Measurements from ENCODE around the gene GPR176.
"Not testable (repeated sequence)": the region's sequence is repeated elsewhere in the genome, so short reads cannot be mapped to it uniquely, and the experiment has no call there.

Gene GPR176

DNA sequence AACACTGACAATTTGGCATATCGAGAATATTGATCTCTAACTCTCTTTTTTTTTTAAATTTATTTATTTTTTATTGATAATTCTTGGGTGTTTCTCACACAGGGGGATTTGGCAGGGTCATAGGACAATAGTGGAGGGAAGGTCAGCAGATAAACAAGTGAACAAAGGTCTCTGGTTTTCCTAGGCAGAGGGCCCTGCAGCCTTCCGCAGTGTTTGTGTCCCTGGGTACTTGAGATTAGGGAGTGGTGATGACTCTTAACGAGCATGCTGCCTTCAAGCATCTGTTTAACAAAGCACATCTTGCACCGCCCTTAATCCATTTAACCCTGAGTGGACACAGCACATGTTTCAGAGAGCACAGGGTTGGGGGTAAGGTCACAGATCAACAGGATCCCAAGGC, 27.0 kb downstream of the GPR176 start:
- H3K79me2 ChIP-seq (ENCODE audit: control insufficient read depth, insufficient read depth, low read length, poor library complexity); H3K36me3 ChIP-seq (ENCODE audit: control insufficient read depth in 1 of 2, insufficient read depth in 2 of 2, low read length in 2 of 2); H3K27ac ChIP-seq (ENCODE audit: low read depth, low read length); H2AK5ac ChIP-seq (ENCODE audit: low read length); H3K79me1 ChIP-seq (ENCODE audit: low read length); H2BK5ac ChIP-seq (ENCODE audit: low read depth, low read length, poor library complexity); H3K4me2 ChIP-seq (ENCODE audit: low read length); H4K8ac ChIP-seq (ENCODE audit: low read depth, low read length); H3K9me3 ChIP-seq (ENCODE audit: insufficient read depth, low read depth, low read length); DNase-seq; H4K12ac ChIP-seq (ENCODE audit: low read depth, low read length); H3K27me3 ChIP-seq (ENCODE audit: insufficient read depth, low read length); H2BK12ac ChIP-seq (ENCODE audit: low read length); H3K18ac ChIP-seq (ENCODE audit: low read length); H3K9ac ChIP-seq (ENCODE audit: low read length); H4K91ac ChIP-seq (ENCODE audit: low read depth, low read length); H3K4me1 ChIP-seq (ENCODE audit: control insufficient read depth in 1 of 2, insufficient read depth in 2 of 2, low read length in 2 of 2); H3K4me3 ChIP-seq (ENCODE audit: low read depth, low read length); H2BK120ac ChIP-seq (ENCODE audit: insufficient read depth, low read length, poor library complexity); H3K4ac ChIP-seq (ENCODE audit: low read depth, low read length); H3K23ac ChIP-seq (ENCODE audit: low read length); H2AFZ ChIP-seq (ENCODE audit: insufficient read depth, low read length, poor library complexity); H3K14ac ChIP-seq (ENCODE audit: low read length): not testable (repeated sequence)
- WGBS (ENCODE audit: extremely low coverage, insufficient coverage, insufficient read length): no CpG with 5 or more reads among the region's 4 CpGs

DNA sequence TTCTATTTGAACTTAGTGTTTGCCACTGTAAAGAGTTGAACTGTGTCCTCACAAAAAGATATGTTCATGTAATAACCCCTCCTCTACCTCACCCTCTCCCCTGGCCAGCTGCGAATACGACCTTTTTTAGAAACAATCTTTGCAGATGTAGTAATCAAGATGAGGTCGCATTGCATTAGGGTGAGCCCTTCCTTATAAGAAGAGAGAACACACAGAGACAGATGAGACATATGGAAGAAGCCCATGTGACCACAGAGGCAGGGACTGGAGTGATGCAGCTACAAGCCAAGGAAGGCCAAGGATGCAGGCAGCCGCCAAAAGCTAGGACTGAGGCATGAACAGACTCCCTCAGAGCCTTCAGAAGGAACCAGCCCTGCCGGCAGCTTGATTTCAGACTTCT, 27.6 kb downstream of the GPR176 start:
- no CpG with 5 or more reads among the region's 5 CpGs for WGBS (ENCODE audit: extremely low coverage, insufficient coverage, insufficient read length)
- H3K4me1 ChIP-seq (ENCODE audit: control insufficient read depth in 1 of 2, insufficient read depth in 2 of 2, low read length in 2 of 2): peaks cover 2% of the 10 kb centered on the region in 2 experiments
- no peak overlapping the region for H2BK120ac ChIP-seq (ENCODE audit: insufficient read depth, low read length, poor library complexity)
- no peak overlapping the region for H4K12ac ChIP-seq (ENCODE audit: low read depth, low read length)
- H3K14ac ChIP-seq (ENCODE audit: low read length): no peak overlapping the region
- H4K91ac ChIP-seq (ENCODE audit: low read depth, low read length): no peak overlapping the region
- H3K9me3 ChIP-seq (ENCODE audit: insufficient read depth, low read depth, low read length): no peaks in the 10 kb centered on the region
- peaks cover 2% of the 10 kb centered on the region for H3K79me1 ChIP-seq (ENCODE audit: low read length)
- no peak overlapping the region for H2BK12ac ChIP-seq (ENCODE audit: low read length)
- no peak overlapping the region for H3K4me3 ChIP-seq (ENCODE audit: low read depth, low read length)
- no peak overlapping the region for H2BK5ac ChIP-seq (ENCODE audit: low read depth, low read length, poor library complexity)
- H2AK5ac ChIP-seq (ENCODE audit: low read length): no peak overlapping the region
- H3K36me3 ChIP-seq (ENCODE audit: control insufficient read depth in 1 of 2, insufficient read depth in 2 of 2, low read length in 2 of 2): no peaks in the 10 kb centered on the region
- no peak overlapping the region for H3K23ac ChIP-seq (ENCODE audit: low read length)
- H2AFZ ChIP-seq (ENCODE audit: insufficient read depth, low read length, poor library complexity): no peak overlapping the region
- no peak overlapping the region for H3K4ac ChIP-seq (ENCODE audit: low read depth, low read length)
- no peak overlapping the region for H4K8ac ChIP-seq (ENCODE audit: low read depth, low read length)
- H3K27me3 ChIP-seq (ENCODE audit: insufficient read depth, low read length): no peaks in the 10 kb centered on the region
- DNase-seq: no peak
- no peak overlapping the region for H3K27ac ChIP-seq (ENCODE audit: low read depth, low read length)
- no peaks in the 10 kb centered on the region for H3K79me2 ChIP-seq (ENCODE audit: control insufficient read depth, insufficient read depth, low read length, poor library complexity)
- no peak overlapping the region for H3K4me2 ChIP-seq (ENCODE audit: low read length)
- no peak overlapping the region for H3K9ac ChIP-seq (ENCODE audit: low read length)
- H3K18ac ChIP-seq (ENCODE audit: low read length): no peak overlapping the region

DNA sequence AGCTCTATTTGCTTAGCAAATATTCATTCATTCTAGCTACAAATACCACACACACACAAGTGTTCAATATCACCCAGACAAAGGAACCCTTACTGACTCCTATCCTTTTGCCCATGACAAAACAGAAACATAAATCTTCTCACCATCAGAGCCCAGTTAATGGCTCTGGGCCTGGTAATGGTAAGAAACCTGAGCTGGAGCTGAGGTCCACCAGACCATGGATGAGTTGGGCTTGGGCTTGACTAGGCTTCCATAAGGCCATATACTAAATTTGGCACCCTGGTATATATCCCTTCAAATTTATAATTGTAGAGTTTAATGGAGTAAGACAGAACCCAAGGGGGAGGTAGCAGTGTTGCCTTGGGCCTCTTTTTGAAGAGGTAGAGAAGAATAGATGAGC, 29.4 kb downstream of the GPR176 start:
- Histone ChIP-seq H2AFZ (ENCODE audit: insufficient read depth, low read length, poor library complexity) (no peak overlapping the region), H4K12ac (ENCODE audit: low read depth, low read length) (no peak overlapping the region), H3K79me2 (ENCODE audit: control insufficient read depth, insufficient read depth, low read length, poor library complexity) (no peaks in the 10 kb centered on the region), H3K36me3 (ENCODE audit: control insufficient read depth in 1 of 2, insufficient read depth in 2 of 2, low read length in 2 of 2) (no peaks in the 10 kb centered on the region), H4K91ac (ENCODE audit: low read depth, low read length) (no peak overlapping the region), H3K4me2 (ENCODE audit: low read length) (no peak overlapping the region), H3K14ac (ENCODE audit: low read length) (no peak overlapping the region), H3K27me3 (ENCODE audit: insufficient read depth, low read length) (no peaks in the 10 kb centered on the region), H3K23ac (ENCODE audit: low read length) (no peak overlapping the region), H2BK120ac (ENCODE audit: insufficient read depth, low read length, poor library complexity) (no peak overlapping the region), H3K27ac (ENCODE audit: low read depth, low read length) (no peak overlapping the region), H3K18ac (ENCODE audit: low read length) (no peak overlapping the region), H2BK12ac (ENCODE audit: low read length) (no peak overlapping the region), H3K9me3 (ENCODE audit: insufficient read depth, low read depth, low read length) (no peaks in the 10 kb centered on the region), H3K9ac (ENCODE audit: low read length) (no peak overlapping the region), H3K4me3 (ENCODE audit: low read depth, low read length) (no peak overlapping the region), H3K79me1 (ENCODE audit: low read length) (peaks cover 2% of the 10 kb centered on the region), H3K4me1 (ENCODE audit: control insufficient read depth in 1 of 2, insufficient read depth in 2 of 2, low read length in 2 of 2) (peaks cover 2% of the 10 kb centered on the region in 2 experiments), H2BK5ac (ENCODE audit: low read depth, low read length, poor library complexity) (no peak overlapping the region), H2AK5ac (ENCODE audit: low read length) (no peak overlapping the region), H4K8ac (ENCODE audit: low read depth, low read length) (no peak overlapping the region), H3K4ac (ENCODE audit: low read depth, low read length) (no peak overlapping the region)
- no peak for DNase-seq

DNA sequence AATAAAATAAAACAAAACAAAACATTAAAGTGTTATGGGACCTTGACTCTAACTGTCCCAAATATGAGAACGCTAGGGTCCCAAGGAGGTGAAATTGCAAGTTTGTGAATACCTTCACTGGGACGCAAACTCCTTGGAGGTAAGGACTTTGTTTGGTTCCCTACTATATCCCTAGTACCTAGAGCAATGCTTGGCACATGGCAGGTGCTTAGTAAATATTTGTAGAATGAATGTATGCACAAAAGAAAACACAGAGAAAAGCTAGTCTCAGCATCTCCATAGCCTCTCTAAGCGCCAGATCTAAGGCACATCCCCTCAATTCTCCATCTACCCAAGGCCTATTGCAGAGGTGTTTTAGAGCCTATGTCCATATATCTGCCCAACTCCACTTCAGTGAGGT, 30.5 kb downstream of the GPR176 start:
- Histone ChIP-seq H3K9me3 (ENCODE audit: insufficient read depth, low read depth, low read length) (no peaks in the 10 kb centered on the region), H3K4me1 (ENCODE audit: control insufficient read depth in 1 of 2, insufficient read depth in 2 of 2, low read length in 2 of 2) (peaks cover 2% of the 10 kb centered on the region in 2 experiments), H2BK5ac (ENCODE audit: low read depth, low read length, poor library complexity) (no peak overlapping the region), H3K79me1 (ENCODE audit: low read length) (peaks cover 2% of the 10 kb centered on the region), H3K27me3 (ENCODE audit: insufficient read depth, low read length) (peaks cover 1% of the 10 kb centered on the region), H3K36me3 (ENCODE audit: control insufficient read depth in 1 of 2, insufficient read depth in 2 of 2, low read length in 2 of 2) (no peaks in the 10 kb centered on the region), H3K14ac (ENCODE audit: low read length) (no peak overlapping the region), H3K4ac (ENCODE audit: low read depth, low read length) (no peak overlapping the region), H2BK12ac (ENCODE audit: low read length) (no peak overlapping the region), H3K4me2 (ENCODE audit: low read length) (no peak overlapping the region), H3K27ac (ENCODE audit: low read depth, low read length) (no peak overlapping the region), H3K4me3 (ENCODE audit: low read depth, low read length) (no peak overlapping the region), H4K91ac (ENCODE audit: low read depth, low read length) (no peak overlapping the region), H3K9ac (ENCODE audit: low read length) (no peak overlapping the region), H3K18ac (ENCODE audit: low read length) (no peak overlapping the region), H2AK5ac (ENCODE audit: low read length) (no peak overlapping the region), H3K79me2 (ENCODE audit: control insufficient read depth, insufficient read depth, low read length, poor library complexity) (no peaks in the 10 kb centered on the region), H4K8ac (ENCODE audit: low read depth, low read length) (no peak overlapping the region), H4K12ac (ENCODE audit: low read depth, low read length) (no peak overlapping the region), H3K23ac (ENCODE audit: low read length) (no peak overlapping the region), H2AFZ (ENCODE audit: insufficient read depth, low read length, poor library complexity) (no peak overlapping the region), H2BK120ac (ENCODE audit: insufficient read depth, low read length, poor library complexity) (no peak overlapping the region)
- whole genome bisulfite sequencing (ENCODE audit: extremely low coverage, insufficient coverage, insufficient read length): no CpG with 5 or more reads among the region's 3 CpGs
- DNase-seq: no peak
